ENCODE results near the gene EXD2.

- no peak for TF ChIP-seq CTCF (conservative IDR thresholded peaks at IDR 0.05; ENCODE audit: low read depth in 2 of 2)
- TF ChIP-seq POLR2AphosphoS5 (IDR thresholded peaks at IDR 0.05; ENCODE audit: low read depth) = peak; percentile 67
- TF ChIP-seq EZH2 (IDR thresholded peaks at IDR 0.05; ENCODE audit: low read depth, unreplicated experiment) = no peak
- TF ChIP-seq ZNF114 (CRISPR knock-in tag; IDR thresholded peaks at IDR 0.05) = no peak
- no peak for TF ChIP-seq REST (IDR thresholded peaks at IDR 0.05; ENCODE audit: unreplicated experiment)
- TF ChIP-seq JUNB (IDR thresholded peaks at IDR 0.05; ENCODE audit: unreplicated experiment) = no peak
- TF ChIP-seq EZH2phosphoT487 (IDR thresholded peaks at IDR 0.05; ENCODE audit: unreplicated experiment) = no peak
- no peak for TF ChIP-seq STAT1 (IDR thresholded peaks at IDR 0.05; ENCODE audit: unreplicated experiment)
- peak; percentile 81 for TF ChIP-seq CREB1 (CRISPR knock-in tag; IDR thresholded peaks at IDR 0.05; ENCODE audit: low read depth)
- no peak; the same call in 1 of the 2 replicates for TF ChIP-seq ZNF331 (CRISPR knock-in tag; IDR thresholded peaks at IDR 0.05; ENCODE audit: low read depth)
- peak; percentile 92 for TF ChIP-seq ETS1 (IDR thresholded peaks at IDR 0.05)
- TF ChIP-seq ZNF462 (CRISPR knock-in tag; IDR thresholded peaks at IDR 0.05) = no peak
- TF ChIP-seq NANOG (IDR thresholded peaks at IDR 0.05; ENCODE audit: borderline replicate concordance) = no peak
Measured at GRCh38 chr14:69191340-69192111, at the start of gene EXD2.

Data from GM23338 (cell line).